H1 (cell line): ENCODE data around the gene CKS1B. TPM values are rescaled to one million over a fixed set of nuclear protein-coding genes. Genes with fewer than 3 reads are reported as not detected.

ENCODE experiments used
- EZH2 ChIP-seq: fragments of 200-600 bp; sonication (generic); IDR thresholded peaks from 2 replicates; pipeline ENCODE4 v1.7.1; 2012; ENCODE audit warnings: low read depth, mild to moderate bottlenecking, moderate library complexity, low read length, inconsistent platforms; ENCODE audit not compliant: severe bottlenecking
- JUN ChIP-seq: IDR thresholded peaks from 2 replicates; pipeline ENCODE4 v1.6.1; 2011; ENCODE audit warnings: low read depth, mild to moderate bottlenecking, improper control_type of control experiment, low read length
- KDM5A ChIP-seq: fragments of 200-600 bp; IDR thresholded peaks from 2 replicates; pipeline ENCODE4 v1.7.1; 2012; ENCODE audit warnings: mild to moderate bottlenecking, low read length, inconsistent platforms, mixed read lengths
- POLR2A ChIP-seq, 2 experiments: IDR thresholded peaks; 1 replicate in 1 of 2; 2 replicates in 1 of 2; pipeline ENCODE4 v1.6.1; 2011; ENCODE audit warnings: low read depth in 2 of 2, low read length in 2 of 2, mild to moderate bottlenecking in 2 of 2; ENCODE audit errors: control extremely low read depth in 1 of 2
- TBP ChIP-seq: IDR thresholded peaks from 2 replicates; pipeline ENCODE4 v1.6.1; 2011; ENCODE audit warnings: low read depth, low read length, improper control_type of control experiment
- polyA plus RNA-seq, 7 experiments: library from polyadenylated mRNA; depleted of rRNA in 3 of 7; stranded (reverse) in 5 of 7; unstranded in 2 of 7; fragments of >200 nt in 5 of 7; fragments of 200-250 nt in 2 of 7; gene quantifications; 1 replicate in 5 of 7; 2 replicates in 1 of 7; 4 replicates in 1 of 7; pipeline versions ENCODE4 v1.2.1 to v1.2.3, GENCODE V29; 2011 to 2013; ENCODE audit warnings: missing spikeins in 2 of 7, mixed read lengths in 2 of 7
- total RNA-seq: library from RNA; stranded (reverse); fragmentation: NEBNext Ultra II Directional; extraction: Animal tissue kit (Norgen Biotek cat#: 25700); gene quantifications from 2 replicates; pipeline ENCODE4 v1.2.1, GENCODE V29; 2021
- TF ChIP-seq, protein P1 (sequence below): IDR thresholded peaks from 2 replicates; pipeline ENCODE4 v1.6.1; 2011; ENCODE audit warnings: low read length, improper control_type of control experiment
- TF ChIP-seq, protein P2 (sequence below): IDR thresholded peaks from 2 replicates; pipeline ENCODE4 v1.6.1; 2012; ENCODE audit warnings: inconsistent platforms
- TF ChIP-seq, protein P3 (sequence below): fragments of 300-600 bp; sonication (generic); IDR thresholded peaks from 2 replicates; pipeline ENCODE4 v1.7.1; 2012; ENCODE audit warnings: low read length, moderate library complexity, mild to moderate bottlenecking, inconsistent platforms; ENCODE audit not compliant: insufficient replicate concordance

CKS1B gene
- total and polyA plus RNA-seq, 2 of the 8 experiments (the other 6 are each of a cell fraction or from before 2014, with no cell fraction given): 294 to 1,025 TPM

DNA sequence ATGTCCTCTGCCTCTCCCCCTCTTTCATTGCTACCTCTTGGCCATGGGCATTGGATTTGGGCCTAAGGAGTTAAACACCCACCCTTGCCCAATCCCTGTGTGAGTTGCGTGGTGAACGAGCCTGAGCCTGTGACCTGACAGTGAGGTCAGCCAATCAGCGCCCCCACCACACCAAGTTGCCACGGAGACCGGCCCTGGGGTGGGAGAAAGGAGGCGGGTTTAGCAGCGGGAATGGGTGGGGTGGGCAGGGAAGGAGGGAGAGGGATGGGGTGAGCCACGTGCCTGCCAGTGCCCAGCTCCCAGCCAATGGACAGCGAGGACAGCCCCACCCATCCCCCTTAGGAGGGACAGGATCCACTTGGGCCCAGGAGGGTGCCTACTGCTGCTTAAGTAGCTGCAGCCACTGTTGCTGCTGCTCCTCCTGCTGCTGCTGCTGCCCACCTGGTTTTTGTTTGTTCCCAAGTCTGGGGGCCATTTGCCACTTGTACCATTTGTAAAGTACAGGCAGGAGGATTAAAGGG is 37.6 kb downstream of the CKS1B start (continued):
- TF ChIP-seq, protein P1, sequence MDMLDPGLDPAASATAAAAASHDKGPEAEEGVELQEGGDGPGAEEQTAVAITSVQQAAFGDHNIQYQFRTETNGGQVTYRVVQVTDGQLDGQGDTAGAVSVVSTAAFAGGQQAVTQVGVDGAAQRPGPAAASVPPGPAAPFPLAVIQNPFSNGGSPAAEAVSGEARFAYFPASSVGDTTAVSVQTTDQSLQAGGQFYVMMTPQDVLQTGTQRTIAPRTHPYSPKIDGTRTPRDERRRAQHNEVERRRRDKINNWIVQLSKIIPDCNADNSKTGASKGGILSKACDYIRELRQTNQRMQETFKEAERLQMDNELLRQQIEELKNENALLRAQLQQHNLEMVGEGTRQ: peak; percentile 82
- peak; percentile 37; the same call in 1 of the 2 replicates for TF ChIP-seq TBP
- TF ChIP-seq, protein P2, sequence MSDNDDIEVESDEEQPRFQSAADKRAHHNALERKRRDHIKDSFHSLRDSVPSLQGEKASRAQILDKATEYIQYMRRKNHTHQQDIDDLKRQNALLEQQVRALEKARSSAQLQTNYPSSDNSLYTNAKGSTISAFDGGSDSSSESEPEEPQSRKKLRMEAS: peak; percentile 95
- TF ChIP-seq KDM5A: no peak
- no peak for TF ChIP-seq EZH2
- TF ChIP-seq, protein P3, sequence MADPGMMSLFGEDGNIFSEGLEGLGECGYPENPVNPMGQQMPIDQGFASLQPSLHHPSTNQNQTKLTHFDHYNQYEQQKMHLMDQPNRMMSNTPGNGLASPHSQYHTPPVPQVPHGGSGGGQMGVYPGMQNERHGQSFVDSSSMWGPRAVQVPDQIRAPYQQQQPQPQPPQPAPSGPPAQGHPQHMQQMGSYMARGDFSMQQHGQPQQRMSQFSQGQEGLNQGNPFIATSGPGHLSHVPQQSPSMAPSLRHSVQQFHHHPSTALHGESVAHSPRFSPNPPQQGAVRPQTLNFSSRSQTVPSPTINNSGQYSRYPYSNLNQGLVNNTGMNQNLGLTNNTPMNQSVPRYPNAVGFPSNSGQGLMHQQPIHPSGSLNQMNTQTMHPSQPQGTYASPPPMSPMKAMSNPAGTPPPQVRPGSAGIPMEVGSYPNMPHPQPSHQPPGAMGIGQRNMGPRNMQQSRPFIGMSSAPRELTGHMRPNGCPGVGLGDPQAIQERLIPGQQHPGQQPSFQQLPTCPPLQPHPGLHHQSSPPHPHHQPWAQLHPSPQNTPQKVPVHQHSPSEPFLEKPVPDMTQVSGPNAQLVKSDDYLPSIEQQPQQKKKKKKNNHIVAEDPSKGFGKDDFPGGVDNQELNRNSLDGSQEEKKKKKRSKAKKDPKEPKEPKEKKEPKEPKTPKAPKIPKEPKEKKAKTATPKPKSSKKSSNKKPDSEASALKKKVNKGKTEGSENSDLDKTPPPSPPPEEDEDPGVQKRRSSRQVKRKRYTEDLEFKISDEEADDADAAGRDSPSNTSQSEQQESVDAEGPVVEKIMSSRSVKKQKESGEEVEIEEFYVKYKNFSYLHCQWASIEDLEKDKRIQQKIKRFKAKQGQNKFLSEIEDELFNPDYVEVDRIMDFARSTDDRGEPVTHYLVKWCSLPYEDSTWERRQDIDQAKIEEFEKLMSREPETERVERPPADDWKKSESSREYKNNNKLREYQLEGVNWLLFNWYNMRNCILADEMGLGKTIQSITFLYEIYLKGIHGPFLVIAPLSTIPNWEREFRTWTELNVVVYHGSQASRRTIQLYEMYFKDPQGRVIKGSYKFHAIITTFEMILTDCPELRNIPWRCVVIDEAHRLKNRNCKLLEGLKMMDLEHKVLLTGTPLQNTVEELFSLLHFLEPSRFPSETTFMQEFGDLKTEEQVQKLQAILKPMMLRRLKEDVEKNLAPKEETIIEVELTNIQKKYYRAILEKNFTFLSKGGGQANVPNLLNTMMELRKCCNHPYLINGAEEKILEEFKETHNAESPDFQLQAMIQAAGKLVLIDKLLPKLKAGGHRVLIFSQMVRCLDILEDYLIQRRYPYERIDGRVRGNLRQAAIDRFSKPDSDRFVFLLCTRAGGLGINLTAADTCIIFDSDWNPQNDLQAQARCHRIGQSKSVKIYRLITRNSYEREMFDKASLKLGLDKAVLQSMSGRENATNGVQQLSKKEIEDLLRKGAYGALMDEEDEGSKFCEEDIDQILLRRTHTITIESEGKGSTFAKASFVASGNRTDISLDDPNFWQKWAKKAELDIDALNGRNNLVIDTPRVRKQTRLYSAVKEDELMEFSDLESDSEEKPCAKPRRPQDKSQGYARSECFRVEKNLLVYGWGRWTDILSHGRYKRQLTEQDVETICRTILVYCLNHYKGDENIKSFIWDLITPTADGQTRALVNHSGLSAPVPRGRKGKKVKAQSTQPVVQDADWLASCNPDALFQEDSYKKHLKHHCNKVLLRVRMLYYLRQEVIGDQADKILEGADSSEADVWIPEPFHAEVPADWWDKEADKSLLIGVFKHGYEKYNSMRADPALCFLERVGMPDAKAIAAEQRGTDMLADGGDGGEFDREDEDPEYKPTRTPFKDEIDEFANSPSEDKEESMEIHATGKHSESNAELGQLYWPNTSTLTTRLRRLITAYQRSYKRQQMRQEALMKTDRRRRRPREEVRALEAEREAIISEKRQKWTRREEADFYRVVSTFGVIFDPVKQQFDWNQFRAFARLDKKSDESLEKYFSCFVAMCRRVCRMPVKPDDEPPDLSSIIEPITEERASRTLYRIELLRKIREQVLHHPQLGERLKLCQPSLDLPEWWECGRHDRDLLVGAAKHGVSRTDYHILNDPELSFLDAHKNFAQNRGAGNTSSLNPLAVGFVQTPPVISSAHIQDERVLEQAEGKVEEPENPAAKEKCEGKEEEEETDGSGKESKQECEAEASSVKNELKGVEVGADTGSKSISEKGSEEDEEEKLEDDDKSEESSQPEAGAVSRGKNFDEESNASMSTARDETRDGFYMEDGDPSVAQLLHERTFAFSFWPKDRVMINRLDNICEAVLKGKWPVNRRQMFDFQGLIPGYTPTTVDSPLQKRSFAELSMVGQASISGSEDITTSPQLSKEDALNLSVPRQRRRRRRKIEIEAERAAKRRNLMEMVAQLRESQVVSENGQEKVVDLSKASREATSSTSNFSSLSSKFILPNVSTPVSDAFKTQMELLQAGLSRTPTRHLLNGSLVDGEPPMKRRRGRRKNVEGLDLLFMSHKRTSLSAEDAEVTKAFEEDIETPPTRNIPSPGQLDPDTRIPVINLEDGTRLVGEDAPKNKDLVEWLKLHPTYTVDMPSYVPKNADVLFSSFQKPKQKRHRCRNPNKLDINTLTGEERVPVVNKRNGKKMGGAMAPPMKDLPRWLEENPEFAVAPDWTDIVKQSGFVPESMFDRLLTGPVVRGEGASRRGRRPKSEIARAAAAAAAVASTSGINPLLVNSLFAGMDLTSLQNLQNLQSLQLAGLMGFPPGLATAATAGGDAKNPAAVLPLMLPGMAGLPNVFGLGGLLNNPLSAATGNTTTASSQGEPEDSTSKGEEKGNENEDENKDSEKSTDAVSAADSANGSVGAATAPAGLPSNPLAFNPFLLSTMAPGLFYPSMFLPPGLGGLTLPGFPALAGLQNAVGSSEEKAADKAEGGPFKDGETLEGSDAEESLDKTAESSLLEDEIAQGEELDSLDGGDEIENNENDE: no peak
- TF ChIP-seq POLR2A (IDR thresholded peaks at IDR 0.05; ENCODE audit: control extremely low read depth in 1 of 2, low read depth in 2 of 2, low read length in 2 of 2): no peak; a peak in 1 of 3 replicates
- no peak for TF ChIP-seq JUN
